Type B pancreatic cell (in vitro differentiated cells): ENCODE measurements around the gene ZNF80. TPM values are rescaled to one million over a fixed set of nuclear protein-coding genes. Genes with fewer than 3 reads are reported as not detected.

Experiments
- DNase-seq: peaks from one replicate; pipeline ENCODE4 v3.0.0; 2021; ENCODE audit warnings: mixed read lengths; ENCODE audit not compliant: unreplicated experiment; ENCODE audit errors: extremely low spot score
- H3K27ac Mint-ChIP-seq: 2 replicates; pipeline ENCODE4 v1.8.0; 2021; ENCODE audit warnings: mild to moderate bottlenecking, mixed read lengths
- H3K27me3 Mint-ChIP-seq: 2 replicates; pipeline ENCODE4 v1.8.0; 2021; ENCODE audit warnings: mixed read lengths
- H3K36me3 Mint-ChIP-seq: 2 replicates; pipeline ENCODE4 v1.8.0; 2021; ENCODE audit warnings: mixed read lengths
- H3K4me1 Mint-ChIP-seq: one replicate; pipeline ENCODE4 v1.8.0; 2021; ENCODE audit warnings: mixed read lengths; ENCODE audit not compliant: unreplicated experiment
- H3K4me3 Mint-ChIP-seq: 2 replicates; pipeline ENCODE4 v1.8.0; 2021; ENCODE audit warnings: mild to moderate bottlenecking, mixed read lengths
- H3K9me3 Mint-ChIP-seq: 2 replicates; pipeline ENCODE4 v1.8.0; 2021; ENCODE audit warnings: mixed read lengths
- total RNA-seq: library from RNA; stranded (reverse); gene quantifications from 2 replicates; pipeline ENCODE4 v1.2.1, GENCODE V29; 2021; ENCODE audit warnings: low replicate concordance
- TF ChIP-seq, protein P1 (sequence below): fragments of 200-600 bp; sonication (generic); conservative IDR thresholded peaks from 2 replicates; pipeline ENCODE4 v1.5.0; 2021; ENCODE audit warnings: antibody characterized with exemption, mild to moderate bottlenecking

The ZNF80 gene
- total RNA-seq, 1 donor from 2014 or later, result not detected

DNA sequence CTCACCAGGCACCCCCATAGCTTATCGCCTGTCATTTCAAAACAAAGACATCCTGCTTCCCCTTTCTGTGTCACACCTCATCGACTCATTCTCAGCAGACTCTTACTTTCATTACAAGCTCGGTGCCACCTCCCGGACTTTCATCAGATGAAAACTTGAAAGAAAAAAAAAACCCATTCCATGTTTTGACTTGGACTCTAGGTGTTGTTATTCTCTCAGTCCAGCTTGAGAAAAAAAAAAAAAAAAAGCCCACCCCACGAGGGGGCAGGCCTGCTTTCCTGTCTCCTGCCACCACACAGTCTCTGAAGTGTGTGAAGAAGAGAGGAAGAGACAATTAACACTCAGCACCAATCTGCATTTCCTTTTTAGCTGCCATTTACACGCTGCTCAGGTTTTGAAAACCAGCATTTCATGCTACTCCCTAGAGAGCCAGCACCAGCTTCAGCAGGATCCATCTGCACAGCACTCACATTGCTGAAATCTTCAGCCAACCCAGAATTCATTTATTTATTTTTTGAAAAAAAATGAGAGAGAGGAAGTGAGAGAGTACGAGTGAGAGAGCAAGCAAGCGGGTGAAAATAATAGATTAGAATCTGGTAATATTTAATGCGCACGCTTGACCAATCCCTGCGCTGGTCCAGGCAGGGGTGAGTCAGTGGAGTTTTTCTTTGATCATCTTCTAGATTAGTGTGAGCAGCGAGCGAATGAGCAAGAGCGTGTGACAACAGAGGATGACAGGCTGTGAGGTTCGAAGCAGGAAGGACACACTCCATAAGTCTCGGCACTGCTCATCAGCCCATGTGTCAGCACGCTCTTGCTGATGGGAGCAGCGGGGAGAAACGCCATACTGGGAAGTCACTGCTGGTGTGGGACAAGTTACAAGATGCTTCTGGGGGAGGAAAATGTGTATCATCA, 23.5 kb downstream of the ZNF80 start:
- Mint-ChIP-seq H3K4me1 (no peaks in the 10 kb centered on the region), H3K27me3 (peaks cover 9% of the 10 kb centered on the region), H3K36me3 (no peaks in the 10 kb centered on the region), H3K27ac (no peak overlapping the region), H3K9me3 (no peaks in the 10 kb centered on the region), H3K4me3 (no peak overlapping the region)
- DNase-seq, result no peak
- TF ChIP-seq, protein P1, sequence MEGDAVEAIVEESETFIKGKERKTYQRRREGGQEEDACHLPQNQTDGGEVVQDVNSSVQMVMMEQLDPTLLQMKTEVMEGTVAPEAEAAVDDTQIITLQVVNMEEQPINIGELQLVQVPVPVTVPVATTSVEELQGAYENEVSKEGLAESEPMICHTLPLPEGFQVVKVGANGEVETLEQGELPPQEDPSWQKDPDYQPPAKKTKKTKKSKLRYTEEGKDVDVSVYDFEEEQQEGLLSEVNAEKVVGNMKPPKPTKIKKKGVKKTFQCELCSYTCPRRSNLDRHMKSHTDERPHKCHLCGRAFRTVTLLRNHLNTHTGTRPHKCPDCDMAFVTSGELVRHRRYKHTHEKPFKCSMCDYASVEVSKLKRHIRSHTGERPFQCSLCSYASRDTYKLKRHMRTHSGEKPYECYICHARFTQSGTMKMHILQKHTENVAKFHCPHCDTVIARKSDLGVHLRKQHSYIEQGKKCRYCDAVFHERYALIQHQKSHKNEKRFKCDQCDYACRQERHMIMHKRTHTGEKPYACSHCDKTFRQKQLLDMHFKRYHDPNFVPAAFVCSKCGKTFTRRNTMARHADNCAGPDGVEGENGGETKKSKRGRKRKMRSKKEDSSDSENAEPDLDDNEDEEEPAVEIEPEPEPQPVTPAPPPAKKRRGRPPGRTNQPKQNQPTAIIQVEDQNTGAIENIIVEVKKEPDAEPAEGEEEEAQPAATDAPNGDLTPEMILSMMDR, result peak; percentile 31

DNA sequence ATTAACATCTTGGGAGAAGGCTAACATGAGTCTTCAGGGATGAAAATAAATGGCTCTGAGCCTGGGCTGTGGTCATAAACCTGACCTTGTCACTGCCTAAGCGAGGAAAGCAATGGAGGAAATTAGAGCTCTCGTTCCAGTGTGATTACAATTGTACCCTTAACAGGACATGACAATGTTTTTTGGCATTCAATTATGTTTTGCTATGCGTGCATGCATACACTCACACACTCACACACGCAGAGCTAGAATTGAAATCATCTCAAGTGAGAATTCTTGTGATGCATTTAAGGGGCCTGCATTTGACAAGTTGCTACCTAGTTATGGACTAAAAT, 24.1 kb downstream of the ZNF80 start:
- Mint-ChIP-seq H3K4me1 (no peaks in the 10 kb centered on the region), H3K27ac (no peak overlapping the region), H3K36me3 (no peaks in the 10 kb centered on the region), H3K27me3 (peaks cover 13% of the 10 kb centered on the region), H3K9me3 (no peaks in the 10 kb centered on the region), H3K4me3 (no peak overlapping the region)
- TF ChIP-seq, protein P1, result no peak
- DNase-seq, result no peak

DNA sequence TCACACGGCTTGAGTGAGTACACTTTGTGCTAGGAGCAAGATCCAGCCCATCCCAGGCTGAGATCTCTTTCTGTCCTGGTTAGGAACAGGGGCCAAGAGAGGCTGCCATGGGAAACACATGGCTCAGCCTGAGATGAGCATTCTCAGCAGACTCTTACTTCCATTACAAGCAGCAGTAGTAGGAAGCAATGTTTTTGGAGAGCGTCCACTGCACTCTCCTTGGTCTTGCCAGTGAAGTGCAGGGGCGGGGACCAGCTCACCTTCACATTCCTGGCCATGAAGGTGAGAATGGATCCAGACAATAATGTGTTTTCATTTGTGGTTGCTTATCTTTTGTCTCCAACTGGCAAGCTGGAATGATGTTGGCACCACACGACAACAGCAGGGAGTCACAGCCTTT, 24.7 kb downstream of the ZNF80 start:
- Mint-ChIP-seq H3K27me3 (peaks cover 13% of the 10 kb centered on the region), H3K4me3 (no peak overlapping the region), H3K27ac (no peak overlapping the region), H3K9me3 (no peaks in the 10 kb centered on the region), H3K4me1 (no peaks in the 10 kb centered on the region), H3K36me3 (no peaks in the 10 kb centered on the region)
- TF ChIP-seq, protein P1, result no peak
- no peak for DNase-seq

DNA sequence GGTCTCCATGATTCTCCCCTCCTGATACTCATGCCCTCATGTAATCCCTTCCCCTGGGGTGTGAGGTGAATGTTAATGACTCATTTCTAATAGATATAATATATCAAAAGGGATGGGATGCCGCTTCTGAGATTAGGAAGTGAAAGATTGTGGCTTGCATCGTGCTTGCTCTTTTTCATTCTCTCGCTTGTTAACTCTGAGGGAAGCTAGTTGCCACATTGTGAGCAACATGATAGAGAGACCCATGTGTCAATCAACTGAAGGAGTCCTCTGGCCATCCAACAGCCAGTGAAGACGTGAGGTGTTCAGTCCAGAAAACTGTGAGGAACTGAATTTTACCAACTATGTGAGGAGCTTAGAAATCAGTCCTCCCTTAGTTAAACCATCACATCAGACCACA, 29.6 kb downstream of the ZNF80 start:
- H3K4me3 Mint-ChIP-seq, result no peak overlapping the region
- no peaks in the 10 kb centered on the region for H3K4me1 Mint-ChIP-seq
- DNase-seq, result no peak
- peaks cover 11% of the 10 kb centered on the region for H3K27me3 Mint-ChIP-seq
- H3K27ac Mint-ChIP-seq, result no peak overlapping the region
- no peaks in the 10 kb centered on the region for H3K36me3 Mint-ChIP-seq
- TF ChIP-seq, protein P1, result no peak
- no peaks in the 10 kb centered on the region for H3K9me3 Mint-ChIP-seq

DNA sequence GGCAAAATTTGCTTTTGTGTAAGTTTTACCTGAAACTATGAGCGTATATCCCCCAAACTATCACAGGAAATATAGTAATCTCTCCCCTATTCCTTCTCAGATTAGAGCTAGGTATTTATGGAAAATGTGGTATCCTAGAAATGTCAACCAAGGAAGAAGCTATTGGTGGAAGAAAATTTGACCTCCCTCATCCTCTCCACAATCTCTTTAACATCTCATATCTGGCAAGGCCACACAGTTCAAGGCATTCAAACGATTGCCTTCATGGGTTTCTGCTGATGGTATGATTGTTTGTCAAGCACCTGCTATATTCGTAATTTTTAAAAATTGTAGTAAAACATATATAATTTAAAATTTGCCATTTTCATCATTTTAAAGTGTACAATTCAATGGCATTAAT, 31.0 kb downstream of the ZNF80 start:
- TF ChIP-seq, protein P1, result no peak
- H3K4me1 Mint-ChIP-seq, result no peaks in the 10 kb centered on the region
- H3K4me3 Mint-ChIP-seq, result no peak overlapping the region
- no peak for DNase-seq
- no peaks in the 10 kb centered on the region for H3K36me3 Mint-ChIP-seq
- H3K27me3 Mint-ChIP-seq, result peaks cover 7% of the 10 kb centered on the region
- no peak overlapping the region for H3K27ac Mint-ChIP-seq
- no peaks in the 10 kb centered on the region for H3K9me3 Mint-ChIP-seq
